Measurements from ENCODE around the gene MYO1D. TPM values are rescaled to one million over a fixed set of nuclear protein-coding genes. Genes with fewer than 3 reads are reported as not detected.

MYO1D gene
- total and polyA plus RNA-seq, 4 donors = 22.0 to 75.8 (median 61.4) TPM

GRCh38 chr17:32859857-32860525, 16.9 kb downstream of the MYO1D start:
- Histone ChIP-seq H3K9me3 (ENCODE audit: control insufficient read depth in 4 of 4, insufficient read depth in 3 of 4, low read length in 3 of 4) (no peaks in the 10 kb centered on the region), H3K27me3 (ENCODE audit: control insufficient read depth in 3 of 3, insufficient read depth in 3 of 3, low read length in 2 of 3) (no peaks in the 10 kb centered on the region), H3K9ac (ENCODE audit: insufficient read depth in 1 of 2, low read length in 2 of 2) (no peak overlapping the region), H3K27ac (ENCODE audit: low read depth in 1 of 2, low read length in 1 of 2) (no peak overlapping the region), H3K4me3 (no peak overlapping the region), H3K4me1 (ENCODE audit: control insufficient read depth in 5 of 5, insufficient read depth in 5 of 5, low read length in 5 of 5) (peaks cover 0 to 5% (median 0%) of the 10 kb centered on the region in 5 donors), H3K36me3 (ENCODE audit: control insufficient read depth in 4 of 4, insufficient read depth in 4 of 4, low read length in 4 of 4) (no peaks in the 10 kb centered on the region)
- no peak for DNase-seq
- no peak for TF ChIP-seq CTCF (IDR thresholded peaks at IDR 0.05; ENCODE audit: control extremely low read depth, extremely low read depth)
- 75 to 88% methylated on average over 2 of the region's 2 CpGs for WGBS, 2 donors
- ATAC-seq (ENCODE audit: insufficient read depth, low FRiP score) = no peak

GRCh38 chr17:32855620-32856019, 21.3 kb downstream of the MYO1D start:
- H3K27me3 ChIP-seq (ENCODE audit: control insufficient read depth in 3 of 3, insufficient read depth in 3 of 3, low read length in 2 of 3) = no peaks in the 10 kb centered on the region
- H3K27ac ChIP-seq (ENCODE audit: low read depth in 1 of 2, low read length in 1 of 2) = no peak overlapping the region
- peaks cover 0 to 4% (median 0%) of the 10 kb centered on the region in 5 donors for H3K4me1 ChIP-seq (ENCODE audit: control insufficient read depth in 5 of 5, insufficient read depth in 5 of 5, low read length in 5 of 5)
- H3K9ac ChIP-seq (ENCODE audit: insufficient read depth in 1 of 2, low read length in 2 of 2) = no peak overlapping the region
- no peaks in the 10 kb centered on the region for H3K9me3 ChIP-seq (ENCODE audit: control insufficient read depth in 4 of 4, insufficient read depth in 3 of 4, low read length in 3 of 4)
- ATAC-seq (ENCODE audit: insufficient read depth, low FRiP score) (no peak), DNase-seq (no peak)
- TF ChIP-seq CTCF (IDR thresholded peaks at IDR 0.05; ENCODE audit: control extremely low read depth, extremely low read depth) = no peak
- 88 to 94% methylated on average over 3 of the region's 3 CpGs for WGBS, 2 donors
- H3K36me3 ChIP-seq (ENCODE audit: control insufficient read depth in 4 of 4, insufficient read depth in 4 of 4, low read length in 4 of 4) = no peaks in the 10 kb centered on the region
- H3K4me3 ChIP-seq = no peak overlapping the region

GRCh38 chr17:32854832-32855389, 22.0 kb downstream of the MYO1D start:
- Histone ChIP-seq H3K9me3 (ENCODE audit: control insufficient read depth in 4 of 4, insufficient read depth in 3 of 4, low read length in 3 of 4) (no peaks in the 10 kb centered on the region), H3K4me3 (no peak overlapping the region), H3K27ac (ENCODE audit: low read depth in 1 of 2, low read length in 1 of 2) (no peak overlapping the region), H3K36me3 (ENCODE audit: control insufficient read depth in 4 of 4, insufficient read depth in 4 of 4, low read length in 4 of 4) (no peaks in the 10 kb centered on the region), H3K4me1 (ENCODE audit: control insufficient read depth in 5 of 5, insufficient read depth in 5 of 5, low read length in 5 of 5) (peaks cover 0 to 3% (median 0%) of the 10 kb centered on the region in 5 donors), H3K27me3 (ENCODE audit: control insufficient read depth in 3 of 3, insufficient read depth in 3 of 3, low read length in 2 of 3) (no peaks in the 10 kb centered on the region), H3K9ac (ENCODE audit: insufficient read depth in 1 of 2, low read length in 2 of 2) (no peak overlapping the region)
- TF ChIP-seq CTCF (IDR thresholded peaks at IDR 0.05; ENCODE audit: control extremely low read depth, extremely low read depth) = no peak
- DNase-seq = no peak
- ATAC-seq (ENCODE audit: insufficient read depth, low FRiP score) = no peak
- WGBS, 2 donors = 86 to 89% methylated on average over 5 of the region's 5 CpGs
